Ascending aorta (tissue), 2 donors: Measurements from ENCODE around the gene ANK3. TPM values are rescaled to one million over a fixed set of nuclear protein-coding genes. Genes with fewer than 3 reads are reported as not detected.

ENCODE experiments used
- DNase-seq, 2 donors: peaks; one replicate each; pipeline ENCODE4 v3.0.0-alpha.2; 2019; ENCODE audit warnings: low spot score in 2 of 2
- H3K27ac ChIP-seq, 2 donors: fragments of 200-600 bp; sonication (generic); one replicate each; pipeline ENCODE4 v1.5.1; 2016 to 2017; ENCODE audit warnings: mild to moderate bottlenecking in 1 of 2
- H3K27me3 ChIP-seq: fragments of 200-600 bp; sonication (generic); one replicate; pipeline ENCODE4 v1.5.1; 2017
- H3K36me3 ChIP-seq, 2 donors: fragments of 200-600 bp; sonication (generic); one replicate each; pipeline ENCODE4 v1.5.1; 2016
- H3K4me1 ChIP-seq, 2 donors: fragments of 200-600 bp; sonication (generic); one replicate each; pipeline ENCODE4 v1.5.1; 2016 to 2017; ENCODE audit warnings: mild to moderate bottlenecking in 1 of 2
- H3K4me3 ChIP-seq, 2 donors: fragments of 200-600 bp; sonication (generic); one replicate each; pipeline ENCODE4 v1.5.1; 2016 to 2017; ENCODE audit warnings: mild to moderate bottlenecking in 1 of 2
- H3K9me3 ChIP-seq, 2 donors: fragments of 200-600 bp; sonication (generic); one replicate each; pipeline ENCODE4 v1.5.1; 2016
- intact Hi-C: fragments of 100-400 bp; cut with DNase I; formaldehyde crosslinking; loops from one replicate; pipeline ENCODE4 v1.15.1; 2023
- total RNA-seq: library from RNA; depleted of rRNA; stranded (reverse); fragments of >200 nt; gene quantifications from one replicate; pipeline ENCODE4 v1.1.0, GENCODE V29; 2016
- TF ChIP-seq, protein P1 (sequence below), 3 experiments: fragments of 200-600 bp in 2 of 3; fragments of 450-650 bp in 1 of 3; sonication (generic) in 2 of 3; IDR thresholded peaks; one replicate each; pipeline ENCODE4 v1.5.1; 2016 to 2019; ENCODE audit warnings: antibody characterized with exemption in 3 of 3, mild to moderate bottlenecking in 1 of 3, moderate library complexity in 1 of 3

ANK3 gene
- total RNA-seq, 1 donor from 2014 or later: 28.3 TPM

DNA sequence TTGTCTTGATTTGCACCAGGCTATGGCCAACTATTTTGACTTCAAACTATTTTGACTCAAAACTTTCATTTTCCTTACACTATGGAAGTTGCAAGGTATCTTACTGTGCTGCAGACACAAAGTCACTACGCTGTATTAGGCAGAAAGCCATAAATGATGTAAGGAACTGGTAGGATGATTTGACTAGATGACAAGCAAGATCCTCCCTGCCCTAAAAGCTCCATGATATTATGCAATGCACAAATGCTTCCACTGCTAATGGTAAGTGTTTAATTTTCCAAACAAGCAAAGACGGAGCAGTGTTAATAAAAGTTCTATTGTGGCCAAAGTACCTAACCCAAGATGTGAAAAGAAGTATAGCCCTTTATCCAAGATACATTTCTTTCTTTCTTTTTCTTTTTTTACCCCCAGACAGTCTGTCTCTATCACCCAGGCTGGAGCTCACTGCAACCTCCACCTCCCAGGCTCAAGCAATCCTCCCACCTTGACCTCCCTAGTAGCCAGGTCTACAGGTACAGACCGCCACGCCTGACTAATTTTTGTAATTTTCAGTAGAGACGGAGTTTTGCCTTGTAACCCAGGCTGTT lies 98.2 kb downstream of the ANK3 start:
- intact Hi-C loops: loop anchor here (10.0 kb wide), 1 partner anchor 177 kb away; no protein-coding TSS in a partner anchor
- no peaks in the 10 kb centered on the region for H3K9me3 ChIP-seq
- H3K4me1 ChIP-seq: peaks cover 0 to 2% of the 10 kb centered on the region in 2 donors
- H3K4me3 ChIP-seq: no peak overlapping the region
- no peak for DNase-seq
- peak overlapping the region in 1 of 2 donors; percentile 2 for H3K27ac ChIP-seq
- H3K36me3 ChIP-seq: no peaks in the 10 kb centered on the region
- no peaks in the 10 kb centered on the region for H3K27me3 ChIP-seq
- TF ChIP-seq, protein P1, sequence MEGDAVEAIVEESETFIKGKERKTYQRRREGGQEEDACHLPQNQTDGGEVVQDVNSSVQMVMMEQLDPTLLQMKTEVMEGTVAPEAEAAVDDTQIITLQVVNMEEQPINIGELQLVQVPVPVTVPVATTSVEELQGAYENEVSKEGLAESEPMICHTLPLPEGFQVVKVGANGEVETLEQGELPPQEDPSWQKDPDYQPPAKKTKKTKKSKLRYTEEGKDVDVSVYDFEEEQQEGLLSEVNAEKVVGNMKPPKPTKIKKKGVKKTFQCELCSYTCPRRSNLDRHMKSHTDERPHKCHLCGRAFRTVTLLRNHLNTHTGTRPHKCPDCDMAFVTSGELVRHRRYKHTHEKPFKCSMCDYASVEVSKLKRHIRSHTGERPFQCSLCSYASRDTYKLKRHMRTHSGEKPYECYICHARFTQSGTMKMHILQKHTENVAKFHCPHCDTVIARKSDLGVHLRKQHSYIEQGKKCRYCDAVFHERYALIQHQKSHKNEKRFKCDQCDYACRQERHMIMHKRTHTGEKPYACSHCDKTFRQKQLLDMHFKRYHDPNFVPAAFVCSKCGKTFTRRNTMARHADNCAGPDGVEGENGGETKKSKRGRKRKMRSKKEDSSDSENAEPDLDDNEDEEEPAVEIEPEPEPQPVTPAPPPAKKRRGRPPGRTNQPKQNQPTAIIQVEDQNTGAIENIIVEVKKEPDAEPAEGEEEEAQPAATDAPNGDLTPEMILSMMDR (IDR thresholded peaks at IDR 0.05): no peak

- TF ChIP-seq, protein P1 (IDR thresholded peaks at IDR 0.05): no peak
- DNase-seq: no peak
- Histone ChIP-seq H3K36me3 (no peaks in the 10 kb centered on the region), H3K4me1 (peaks cover 0 to 2% of the 10 kb centered on the region in 2 donors), H3K27me3 (no peaks in the 10 kb centered on the region), H3K27ac (no peak overlapping the region), H3K9me3 (no peaks in the 10 kb centered on the region), H3K4me3 (no peak overlapping the region)
- intact Hi-C loops: loop anchor here (10.0 kb wide), 1 partner anchor 176 kb away; no protein-coding TSS in a partner anchor
Observed at GRCh38 chr10:60290558-60290957, 99.1 kb downstream of the ANK3 start.

DNA sequence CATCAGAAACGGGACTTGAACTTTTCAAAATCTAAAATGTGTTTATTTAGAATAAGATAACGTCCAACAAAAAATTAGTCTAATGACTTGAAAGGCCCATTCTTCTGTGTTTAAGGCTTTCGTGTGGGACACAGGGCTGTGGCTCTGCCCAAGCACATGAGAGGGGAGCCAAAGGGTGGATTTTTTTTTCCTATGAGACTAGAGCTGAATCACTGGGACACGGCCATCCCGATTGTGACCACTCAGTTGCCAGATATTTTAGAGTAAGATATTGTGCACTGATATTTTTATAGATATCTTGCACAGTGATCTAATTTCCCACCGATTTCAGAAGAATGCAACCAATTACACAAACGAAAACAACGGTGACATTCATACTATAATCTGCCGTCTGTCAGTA lies 99.9 kb downstream of the ANK3 start:
- intact Hi-C loops: loop anchor here (10.0 kb wide), 1 partner anchor 175 kb away; no protein-coding TSS in a partner anchor
- Histone ChIP-seq H3K4me1 (peaks cover 0 to 2% of the 10 kb centered on the region in 2 donors), H3K36me3 (no peaks in the 10 kb centered on the region), H3K9me3 (no peaks in the 10 kb centered on the region), H3K4me3 (no peak overlapping the region), H3K27me3 (no peaks in the 10 kb centered on the region), H3K27ac (peak overlapping the region in 1 of 2 donors; percentile 38)
- TF ChIP-seq, protein P1 (IDR thresholded peaks at IDR 0.05): no peak
- no peak for DNase-seq

DNA sequence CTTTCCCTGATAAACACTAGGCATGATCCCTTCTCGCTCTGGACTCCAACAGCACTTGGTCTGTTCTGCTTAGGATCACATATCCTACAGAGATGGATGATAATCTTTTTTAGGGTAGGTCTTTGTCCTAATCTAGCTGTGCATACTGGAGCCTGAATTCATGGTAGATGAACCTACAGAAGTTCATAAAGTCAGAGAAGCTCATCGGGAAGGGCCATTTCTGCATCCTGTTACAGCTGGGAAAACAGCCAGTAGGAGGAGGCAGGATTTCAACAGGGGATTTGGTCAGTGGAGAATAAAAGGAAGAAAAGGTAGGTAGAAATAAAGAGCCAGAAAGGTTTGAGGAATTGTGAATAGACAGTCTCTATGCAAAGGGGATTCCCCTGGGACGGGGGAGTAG lies 101.4 kb downstream of the ANK3 start:
- TF ChIP-seq, protein P1 (IDR thresholded peaks at IDR 0.05): no peak
- Histone ChIP-seq H3K27me3 (no peaks in the 10 kb centered on the region), H3K27ac (peak overlapping the region in 1 of 2 donors; percentile 22), H3K4me1 (peaks cover 0 to 2% of the 10 kb centered on the region in 2 donors), H3K9me3 (no peaks in the 10 kb centered on the region), H3K36me3 (no peaks in the 10 kb centered on the region), H3K4me3 (no peak overlapping the region)
- no peak for DNase-seq
- intact Hi-C loops: no loop called here

DNA sequence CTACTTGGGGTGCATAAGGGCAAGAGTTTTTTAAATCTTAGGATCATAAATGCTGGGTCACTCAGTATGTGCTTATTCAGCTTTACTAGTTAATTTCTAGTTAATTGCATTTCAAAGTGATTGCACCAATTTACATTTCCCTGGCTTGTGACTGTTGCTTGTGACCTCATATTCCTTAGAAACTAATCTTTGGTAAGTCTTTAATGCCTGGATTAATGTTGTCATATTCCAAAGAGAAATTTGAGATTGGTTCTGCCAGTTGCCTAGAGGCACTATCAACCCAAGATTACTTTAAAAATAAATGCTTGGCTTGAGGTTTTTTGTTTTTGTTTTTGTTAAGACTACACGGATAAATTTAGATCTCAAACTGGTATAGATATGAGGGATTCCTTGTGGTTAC lies 103.1 kb downstream of the ANK3 start:
- no peaks in the 10 kb centered on the region for H3K36me3 ChIP-seq
- intact Hi-C loops: no loop called here
- no peak overlapping the region for H3K4me3 ChIP-seq
- TF ChIP-seq, protein P1 (IDR thresholded peaks at IDR 0.05): no peak
- H3K4me1 ChIP-seq: peaks cover 0 to 6% of the 10 kb centered on the region in 2 donors
- peak overlapping the region; percentile 15 to 37 for H3K27ac ChIP-seq
- H3K9me3 ChIP-seq: no peaks in the 10 kb centered on the region
- DNase-seq: no peak
- H3K27me3 ChIP-seq: no peaks in the 10 kb centered on the region
